RKO (cell line): ENCODE results near the gene CDK8.

Experiments used
- DNase-seq: peaks from one replicate; pipeline ENCODE4 v3.0.0-alpha.2; 2016; ENCODE audit warnings: low spot score

CDK8 gene

GRCh38 chr13:26445092-26445491 lies 191.2 kb downstream of the CDK8 start:
- DNase-seq, result no peak

DNA sequence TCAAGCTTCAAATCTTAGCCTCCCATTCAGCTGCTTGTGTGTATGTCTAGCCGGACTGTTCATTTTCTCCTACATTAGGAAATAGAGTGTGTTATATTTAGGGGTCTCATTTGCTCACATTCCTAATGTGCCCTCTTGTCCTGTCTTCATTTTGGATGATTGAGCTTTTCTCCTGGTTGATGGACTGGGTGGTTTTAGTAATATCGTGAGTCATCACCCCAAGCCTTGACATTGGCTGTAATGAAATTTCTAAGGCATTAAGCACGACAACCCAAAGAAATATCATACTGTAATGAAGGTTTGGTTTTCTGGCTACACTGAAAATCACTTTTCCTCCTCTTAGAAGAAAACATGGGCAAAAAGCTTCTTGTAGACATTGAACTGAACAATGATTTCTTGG lies 192.8 kb downstream of the CDK8 start:
- DNase-seq, result no peak

DNA sequence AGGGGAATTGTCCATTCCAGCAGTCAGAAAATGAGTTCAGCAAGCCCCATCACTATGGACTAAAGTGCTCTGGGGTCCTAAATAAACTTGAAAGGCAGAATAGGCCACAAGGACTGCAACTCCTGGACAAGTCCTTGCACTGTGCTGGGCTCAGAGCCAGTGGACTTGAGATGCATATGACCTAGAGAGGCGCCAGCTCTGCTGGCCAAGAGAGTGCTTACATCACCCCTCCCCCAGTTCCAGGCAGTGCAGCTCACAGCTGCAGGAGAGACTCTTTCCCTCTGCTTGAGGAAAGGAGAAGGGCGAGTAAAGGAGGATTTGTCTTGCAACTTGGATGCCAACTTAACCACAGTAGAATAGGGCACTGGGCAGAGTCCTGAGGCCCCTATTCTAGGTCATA lies 194.1 kb downstream of the CDK8 start:
- DNase-seq, result no peak

- DNase-seq, result no peak
Measured at GRCh38 chr13:26449063-26449848, 195.3 kb downstream of the CDK8 start.
